HL-60 (cell line): ENCODE results near the gene GPR32.

ENCODE experiments used
- GABPA ChIP-seq: IDR thresholded peaks from 2 replicates; pipeline ENCODE4 v1.6.1; 2012; ENCODE audit warnings: low read depth
- POLR2AphosphoS5 ChIP-seq: IDR thresholded peaks from 2 replicates; pipeline ENCODE4 v1.6.1; 2012; ENCODE audit warnings: low read depth
- SPI1 ChIP-seq: IDR thresholded peaks from 2 replicates; pipeline ENCODE4 v1.6.1; 2012; ENCODE audit warnings: low read depth, mild to moderate bottlenecking, borderline replicate concordance
- TF ChIP-seq, protein P1 (sequence below): IDR thresholded peaks from one replicate; pipeline ENCODE4 v1.5.1; 2011; ENCODE audit warnings: low read length, control low read depth, inconsistent platforms; ENCODE audit not compliant: insufficient read depth
- TF ChIP-seq, protein P2 (sequence below): IDR thresholded peaks from 2 replicates; pipeline ENCODE4 v1.6.1; 2012; ENCODE audit warnings: low read depth; ENCODE audit not compliant: insufficient replicate concordance

DNA sequence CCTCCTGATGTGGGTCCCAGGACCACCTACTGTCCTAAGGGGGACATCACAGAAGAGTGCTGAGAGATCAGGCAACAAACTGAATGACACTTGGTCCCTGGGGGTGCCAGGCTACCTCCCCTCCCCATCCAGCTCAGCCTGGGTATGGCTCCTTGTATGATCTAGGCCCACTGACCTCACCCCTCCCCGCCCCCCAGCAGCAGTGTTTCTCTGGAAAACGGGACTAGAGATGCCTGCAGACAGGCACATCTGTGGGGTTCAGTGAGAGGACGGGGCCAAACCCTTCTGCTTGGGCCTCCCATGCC is 29.2 kb downstream of the GPR32 start:
- TF ChIP-seq POLR2AphosphoS5 (no peak; the same call in 1 of the 2 replicates), GABPA (no peak), SPI1 (no peak)
- TF ChIP-seq, protein P1, sequence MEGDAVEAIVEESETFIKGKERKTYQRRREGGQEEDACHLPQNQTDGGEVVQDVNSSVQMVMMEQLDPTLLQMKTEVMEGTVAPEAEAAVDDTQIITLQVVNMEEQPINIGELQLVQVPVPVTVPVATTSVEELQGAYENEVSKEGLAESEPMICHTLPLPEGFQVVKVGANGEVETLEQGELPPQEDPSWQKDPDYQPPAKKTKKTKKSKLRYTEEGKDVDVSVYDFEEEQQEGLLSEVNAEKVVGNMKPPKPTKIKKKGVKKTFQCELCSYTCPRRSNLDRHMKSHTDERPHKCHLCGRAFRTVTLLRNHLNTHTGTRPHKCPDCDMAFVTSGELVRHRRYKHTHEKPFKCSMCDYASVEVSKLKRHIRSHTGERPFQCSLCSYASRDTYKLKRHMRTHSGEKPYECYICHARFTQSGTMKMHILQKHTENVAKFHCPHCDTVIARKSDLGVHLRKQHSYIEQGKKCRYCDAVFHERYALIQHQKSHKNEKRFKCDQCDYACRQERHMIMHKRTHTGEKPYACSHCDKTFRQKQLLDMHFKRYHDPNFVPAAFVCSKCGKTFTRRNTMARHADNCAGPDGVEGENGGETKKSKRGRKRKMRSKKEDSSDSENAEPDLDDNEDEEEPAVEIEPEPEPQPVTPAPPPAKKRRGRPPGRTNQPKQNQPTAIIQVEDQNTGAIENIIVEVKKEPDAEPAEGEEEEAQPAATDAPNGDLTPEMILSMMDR: no peak
- TF ChIP-seq, protein P2, sequence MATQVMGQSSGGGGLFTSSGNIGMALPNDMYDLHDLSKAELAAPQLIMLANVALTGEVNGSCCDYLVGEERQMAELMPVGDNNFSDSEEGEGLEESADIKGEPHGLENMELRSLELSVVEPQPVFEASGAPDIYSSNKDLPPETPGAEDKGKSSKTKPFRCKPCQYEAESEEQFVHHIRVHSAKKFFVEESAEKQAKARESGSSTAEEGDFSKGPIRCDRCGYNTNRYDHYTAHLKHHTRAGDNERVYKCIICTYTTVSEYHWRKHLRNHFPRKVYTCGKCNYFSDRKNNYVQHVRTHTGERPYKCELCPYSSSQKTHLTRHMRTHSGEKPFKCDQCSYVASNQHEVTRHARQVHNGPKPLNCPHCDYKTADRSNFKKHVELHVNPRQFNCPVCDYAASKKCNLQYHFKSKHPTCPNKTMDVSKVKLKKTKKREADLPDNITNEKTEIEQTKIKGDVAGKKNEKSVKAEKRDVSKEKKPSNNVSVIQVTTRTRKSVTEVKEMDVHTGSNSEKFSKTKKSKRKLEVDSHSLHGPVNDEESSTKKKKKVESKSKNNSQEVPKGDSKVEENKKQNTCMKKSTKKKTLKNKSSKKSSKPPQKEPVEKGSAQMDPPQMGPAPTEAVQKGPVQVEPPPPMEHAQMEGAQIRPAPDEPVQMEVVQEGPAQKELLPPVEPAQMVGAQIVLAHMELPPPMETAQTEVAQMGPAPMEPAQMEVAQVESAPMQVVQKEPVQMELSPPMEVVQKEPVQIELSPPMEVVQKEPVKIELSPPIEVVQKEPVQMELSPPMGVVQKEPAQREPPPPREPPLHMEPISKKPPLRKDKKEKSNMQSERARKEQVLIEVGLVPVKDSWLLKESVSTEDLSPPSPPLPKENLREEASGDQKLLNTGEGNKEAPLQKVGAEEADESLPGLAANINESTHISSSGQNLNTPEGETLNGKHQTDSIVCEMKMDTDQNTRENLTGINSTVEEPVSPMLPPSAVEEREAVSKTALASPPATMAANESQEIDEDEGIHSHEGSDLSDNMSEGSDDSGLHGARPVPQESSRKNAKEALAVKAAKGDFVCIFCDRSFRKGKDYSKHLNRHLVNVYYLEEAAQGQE: no peak
